Measurements from ENCODE around the gene ISG15.

ISG15 gene

GRCh38 chr1:1061682-1062345, 48.5 kb downstream of the ISG15 start:
- Histone ChIP-seq H3K36me3 (ENCODE audit: control insufficient read depth in 2 of 2, insufficient read depth in 2 of 2, low read length in 2 of 2) (no peaks in the 10 kb centered on the region), H3K4me1 (ENCODE audit: control insufficient read depth in 2 of 2, insufficient read depth in 2 of 2, low read length in 2 of 2) (peaks cover 18 to 19% of the 10 kb centered on the region in 2 donors), H3K9me3 (ENCODE audit: control insufficient read depth in 2 of 2, low read length in 2 of 2) (no peaks in the 10 kb centered on the region), H3K9ac (ENCODE audit: low read depth in 1 of 2, low read length in 2 of 2) (no peak overlapping the region), H3K27me3 (ENCODE audit: control insufficient read depth in 2 of 2, insufficient read depth in 2 of 2, low read length in 2 of 2) (peaks cover 42 to 46% of the 10 kb centered on the region in 2 donors), H3K27ac (ENCODE audit: low read depth in 2 of 2, low read length in 2 of 2) (no peak overlapping the region), H3K4me3 (ENCODE audit: low read length in 2 of 2) (no peak overlapping the region)

- H3K4me1 ChIP-seq (ENCODE audit: control insufficient read depth in 2 of 2, insufficient read depth in 2 of 2, low read length in 2 of 2), result peaks cover 18 to 19% of the 10 kb centered on the region in 2 donors
- no peak overlapping the region for H3K27ac ChIP-seq (ENCODE audit: low read depth in 2 of 2, low read length in 2 of 2)
- H3K9ac ChIP-seq (ENCODE audit: low read depth in 1 of 2, low read length in 2 of 2), result no peak overlapping the region
Observed at GRCh38 chr1:1062348-1063163, 49.3 kb downstream of the ISG15 start.

GRCh38 chr1:1063261-1063944, 50.1 kb downstream of the ISG15 start:
- no peak overlapping the region for H3K4me3 ChIP-seq (ENCODE audit: low read length in 2 of 2)
- peaks cover 20 to 22% of the 10 kb centered on the region in 2 donors for H3K4me1 ChIP-seq (ENCODE audit: control insufficient read depth in 2 of 2, insufficient read depth in 2 of 2, low read length in 2 of 2)
- no peak overlapping the region for H3K27ac ChIP-seq (ENCODE audit: low read depth in 2 of 2, low read length in 2 of 2)
- H3K27me3 ChIP-seq (ENCODE audit: control insufficient read depth in 2 of 2, insufficient read depth in 2 of 2, low read length in 2 of 2), result peaks cover 36 to 40% of the 10 kb centered on the region in 2 donors
- no peaks in the 10 kb centered on the region for H3K9me3 ChIP-seq (ENCODE audit: control insufficient read depth in 2 of 2, low read length in 2 of 2)
- H3K9ac ChIP-seq (ENCODE audit: low read depth in 1 of 2, low read length in 2 of 2), result no peak overlapping the region
- no peaks in the 10 kb centered on the region for H3K36me3 ChIP-seq (ENCODE audit: control insufficient read depth in 2 of 2, insufficient read depth in 2 of 2, low read length in 2 of 2)

More at GRCh38 chr1:1062348-1063163, 49.3 kb downstream of the ISG15 start:
- H3K4me3 ChIP-seq (ENCODE audit: low read length in 2 of 2), result no peak overlapping the region
- peaks cover 42 to 46% of the 10 kb centered on the region in 2 donors for H3K27me3 ChIP-seq (ENCODE audit: control insufficient read depth in 2 of 2, insufficient read depth in 2 of 2, low read length in 2 of 2)
- H3K36me3 ChIP-seq (ENCODE audit: control insufficient read depth in 2 of 2, insufficient read depth in 2 of 2, low read length in 2 of 2), result no peaks in the 10 kb centered on the region
- no peaks in the 10 kb centered on the region for H3K9me3 ChIP-seq (ENCODE audit: control insufficient read depth in 2 of 2, low read length in 2 of 2)

All from mucosa of rectum (tissue), 2 donors.